ENCODE results near the gene ANKRD44.

ANKRD44 gene

GRCh38 chr2:197261808-197262226 lies 48.8 kb downstream of the ANKRD44 start:
- H3K4me3 ChIP-seq (ENCODE audit: low read depth, low read length) = no peak overlapping the region
- no peak for TF ChIP-seq CTCF (IDR thresholded peaks at IDR 0.05; ENCODE audit: low read depth, low read length)
- TF ChIP-seq MAX (IDR thresholded peaks at IDR 0.05; ENCODE audit: low read depth, low read length) = no peak
- TF ChIP-seq POLR2A (IDR thresholded peaks at IDR 0.05; ENCODE audit: extremely low read depth, insufficient read length) = no peak
- no peak for TF ChIP-seq MYC (IDR thresholded peaks at IDR 0.05; ENCODE audit: low read depth, low read length)
- DNase-seq (ENCODE audit: low read depth) = peak; percentile 34

- no peak overlapping the region for H3K4me3 ChIP-seq (ENCODE audit: low read depth, low read length)
- TF ChIP-seq CTCF (IDR thresholded peaks at IDR 0.05; ENCODE audit: low read depth, low read length) (no peak), MYC (IDR thresholded peaks at IDR 0.05; ENCODE audit: low read depth, low read length) (no peak), POLR2A (IDR thresholded peaks at IDR 0.05; ENCODE audit: extremely low read depth, insufficient read length) (no peak), MAX (IDR thresholded peaks at IDR 0.05; ENCODE audit: low read depth, low read length) (no peak)
- DNase-seq (ENCODE audit: low read depth) = no peak
These were observed 51.0 kb downstream of the ANKRD44 start for GRCh38 chr2:197259470-197259999.

GRCh38 chr2:197258580-197258979 lies 52.0 kb downstream of the ANKRD44 start:
- DNase-seq (ENCODE audit: low read depth) = peak; percentile 94
- TF ChIP-seq MYC (IDR thresholded peaks at IDR 0.05; ENCODE audit: low read depth, low read length) = 0 out of 2 replicates have a peak, but pooled peaks have one; percentile 22
- TF ChIP-seq CTCF (IDR thresholded peaks at IDR 0.05; ENCODE audit: low read depth, low read length) = no peak

GRCh38 chr2:197256547-197257170 lies 53.9 kb downstream of the ANKRD44 start:
- H3K4me3 ChIP-seq (ENCODE audit: low read depth, low read length) = peak overlapping the region; percentile 50
- TF ChIP-seq CTCF (IDR thresholded peaks at IDR 0.05; ENCODE audit: low read depth, low read length) (no peak), POLR2A (IDR thresholded peaks at IDR 0.05; ENCODE audit: extremely low read depth, insufficient read length) (no peak), MAX (IDR thresholded peaks at IDR 0.05; ENCODE audit: low read depth, low read length) (no peak), MYC (IDR thresholded peaks at IDR 0.05; ENCODE audit: low read depth, low read length) (no peak)
- peak; percentile 37 for DNase-seq (ENCODE audit: low read depth)

More at GRCh38 chr2:197258580-197258979, 52.0 kb downstream of the ANKRD44 start:
- H3K4me3 ChIP-seq (ENCODE audit: low read depth, low read length) = peak overlapping the region; percentile 14

- no peak for TF ChIP-seq CTCF (IDR thresholded peaks at IDR 0.05; ENCODE audit: low read depth, low read length)
- no peak for TF ChIP-seq MYC (IDR thresholded peaks at IDR 0.05; ENCODE audit: low read depth, low read length)
- peak; percentile 39 for DNase-seq (ENCODE audit: low read depth)
- peak overlapping the region; percentile 50 for H3K4me3 ChIP-seq (ENCODE audit: low read depth, low read length)
These were observed 54.6 kb downstream of the ANKRD44 start for GRCh38 chr2:197256021-197256420.

- DNase-seq (ENCODE audit: low read depth) = peak; percentile 98
- peak overlapping the region; percentile 50 for H3K4me3 ChIP-seq (ENCODE audit: low read depth, low read length)
- TF ChIP-seq MAX (IDR thresholded peaks at IDR 0.05; ENCODE audit: low read depth, low read length) (peak; percentile 57), CTCF (IDR thresholded peaks at IDR 0.05; ENCODE audit: low read depth, low read length) (no peak), MYC (IDR thresholded peaks at IDR 0.05; ENCODE audit: low read depth, low read length) (peak; percentile 65), POLR2A (IDR thresholded peaks at IDR 0.05; ENCODE audit: extremely low read depth, insufficient read length) (peak; percentile 64)
These were observed 55.0 kb downstream of the ANKRD44 start for GRCh38 chr2:197255543-197255942.

Data from NB4 (cell line).